ENCODE measurements around the gene SBNO1.

The SBNO1 gene

GRCh38 chr12:123284669-123285068 lies 80.0 kb downstream of the SBNO1 start:
- Histone ChIP-seq H3K79me2 (ENCODE audit: low read length) (no peaks in the 10 kb centered on the region), H3K27ac (ENCODE audit: low read length) (no peak overlapping the region), H3K9ac (ENCODE audit: low read length) (no peak overlapping the region), H3K36me3 (replicated peaks; ENCODE audit: low read depth, low read length) (peaks cover 9% of the 10 kb centered on the region), H3K4me3 (ENCODE audit: low read length) (no peak overlapping the region), H3K4me2 (ENCODE audit: low read length) (no peak overlapping the region), H2AFZ (ENCODE audit: low read depth, low read length) (no peak overlapping the region), H3K9me3 (ENCODE audit: insufficient read depth, low read length) (no peaks in the 10 kb centered on the region), H3K27me3 (ENCODE audit: low read depth, low read length) (no peaks in the 10 kb centered on the region), H3K4me1 (ENCODE audit: low read length) (no peaks in the 10 kb centered on the region), H4K20me1 (ENCODE audit: insufficient read depth, low read length) (no peaks in the 10 kb centered on the region)
- TF ChIP-seq CTCF (IDR thresholded peaks at IDR 0.05; ENCODE audit: low read depth, low read length) (no peak), EZH2phosphoT487 (IDR thresholded peaks at IDR 0.05; ENCODE audit: low read depth) (no peak)

- no peak overlapping the region for H3K9ac ChIP-seq (ENCODE audit: low read length)
- TF ChIP-seq EZH2phosphoT487 (IDR thresholded peaks at IDR 0.05; ENCODE audit: low read depth), result no peak
- no peak for TF ChIP-seq CTCF (IDR thresholded peaks at IDR 0.05; ENCODE audit: low read depth, low read length)
These were observed 81.2 kb downstream of the SBNO1 start for GRCh38 chr12:123283461-123283860.

GRCh38 chr12:123282111-123282510 lies 82.5 kb downstream of the SBNO1 start:
- TF ChIP-seq CTCF (IDR thresholded peaks at IDR 0.05; ENCODE audit: low read depth, low read length), result no peak
- TF ChIP-seq EZH2phosphoT487 (IDR thresholded peaks at IDR 0.05; ENCODE audit: low read depth), result no peak
- Histone ChIP-seq H3K27ac (ENCODE audit: low read length) (no peak overlapping the region), H3K27me3 (ENCODE audit: low read depth, low read length) (no peaks in the 10 kb centered on the region), H3K4me2 (ENCODE audit: low read length) (no peak overlapping the region), H2AFZ (ENCODE audit: low read depth, low read length) (no peak overlapping the region), H3K9ac (ENCODE audit: low read length) (no peak overlapping the region), H3K4me3 (ENCODE audit: low read length) (no peak overlapping the region), H3K4me1 (ENCODE audit: low read length) (peaks cover 17% of the 10 kb centered on the region), H4K20me1 (ENCODE audit: insufficient read depth, low read length) (no peaks in the 10 kb centered on the region), H3K36me3 (replicated peaks; ENCODE audit: low read depth, low read length) (no peaks in the 10 kb centered on the region), H3K79me2 (ENCODE audit: low read length) (no peaks in the 10 kb centered on the region), H3K9me3 (ENCODE audit: insufficient read depth, low read length) (no peaks in the 10 kb centered on the region)

More at GRCh38 chr12:123283461-123283860, 81.2 kb downstream of the SBNO1 start:
- no peaks in the 10 kb centered on the region for H3K36me3 ChIP-seq (replicated peaks; ENCODE audit: low read depth, low read length)
- H3K9me3 ChIP-seq (ENCODE audit: insufficient read depth, low read length), result no peaks in the 10 kb centered on the region
- H3K27ac ChIP-seq (ENCODE audit: low read length), result no peak overlapping the region
- no peak overlapping the region for H3K4me3 ChIP-seq (ENCODE audit: low read length)
- no peaks in the 10 kb centered on the region for H4K20me1 ChIP-seq (ENCODE audit: insufficient read depth, low read length)
- no peak overlapping the region for H2AFZ ChIP-seq (ENCODE audit: low read depth, low read length)
- H3K4me2 ChIP-seq (ENCODE audit: low read length), result no peak overlapping the region
- no peaks in the 10 kb centered on the region for H3K79me2 ChIP-seq (ENCODE audit: low read length)
- H3K27me3 ChIP-seq (ENCODE audit: low read depth, low read length), result no peaks in the 10 kb centered on the region
- peaks cover 7% of the 10 kb centered on the region for H3K4me1 ChIP-seq (ENCODE audit: low read length)

GRCh38 chr12:123280971-123281370 lies 83.7 kb downstream of the SBNO1 start:
- no peak overlapping the region for H3K4me2 ChIP-seq (ENCODE audit: low read length)
- H4K20me1 ChIP-seq (ENCODE audit: insufficient read depth, low read length), result no peaks in the 10 kb centered on the region
- no peaks in the 10 kb centered on the region for H3K36me3 ChIP-seq (replicated peaks; ENCODE audit: low read depth, low read length)
- no peak overlapping the region for H3K4me3 ChIP-seq (ENCODE audit: low read length)
- H3K4me1 ChIP-seq (ENCODE audit: low read length), result peaks cover 17% of the 10 kb centered on the region
- TF ChIP-seq EZH2phosphoT487 (IDR thresholded peaks at IDR 0.05; ENCODE audit: low read depth) (no peak), CTCF (IDR thresholded peaks at IDR 0.05; ENCODE audit: low read depth, low read length) (no peak)
- no peaks in the 10 kb centered on the region for H3K79me2 ChIP-seq (ENCODE audit: low read length)
- no peak overlapping the region for H2AFZ ChIP-seq (ENCODE audit: low read depth, low read length)
- no peaks in the 10 kb centered on the region for H3K9me3 ChIP-seq (ENCODE audit: insufficient read depth, low read length)
- no peak overlapping the region for H3K9ac ChIP-seq (ENCODE audit: low read length)
- H3K27me3 ChIP-seq (ENCODE audit: low read depth, low read length), result no peaks in the 10 kb centered on the region
- H3K27ac ChIP-seq (ENCODE audit: low read length), result no peak overlapping the region
